Heart left ventricle (tissue), 13 donors: Measurements from ENCODE around the gene CCDC24.

ENCODE experiments used
- CTCF ChIP-seq, 12 donors: fragments of 200-600 bp; sonication (generic) in 4 of 12; IDR thresholded peaks; one replicate each; pipeline versions ENCODE4 v1.5.0 to v1.8.0; 2018 to 2022; ENCODE audit warnings: antibody characterized with exemption in 12 of 12, mild to moderate bottlenecking in 5 of 12
- POLR2A ChIP-seq, 2 donors: fragments of 450-650 bp; IDR thresholded peaks; one replicate each; pipeline ENCODE4 v1.6.1; 2017; ENCODE audit warnings: antibody characterized with exemption in 2 of 2, mild to moderate bottlenecking in 2 of 2, moderate library complexity in 2 of 2
- donor health status: ischemic (EF 13 %, LVEDD 7.1; RV severe dilation, severe dysfunction).
- donor health status: DM: no; HTN: yes; CAD: no.
- donor health status: DM: no; HTN: no; CAD: no.
- donor health status: ischemic (EF 25% LVEDD 6.9; RV normal size, moderate dysfunction).
- donor health status: ischemic (EF 25% LVEDD 5.7; RV mildly dilated, moderate dysfunction).
- donor health status: ischemic (EF 35%, LVEDD 5.7; RV mildly dilated, moderate dysfunction).
- donor health status: nonischemic (EF 11% LVEDD 7.7; RV severe dilation, severe dysfunction).
- donor health status: DM: yes; HTN: yes; CAD: no.
- donor health status: PGD.
- donor health status: ischemic (EF 29% LVEDD 5.4; RV normal size, mild dysfunction).
- donor health status: nonischemic (EF 23%, LVEDD 6.1; RV moderate dilation, normal function).

GRCh38 chr1:43942411-43942810 is 49.0 kb upstream of the CCDC24 start:
- TF ChIP-seq CTCF (IDR thresholded peaks at IDR 0.05) (no peak), POLR2A (IDR thresholded peaks at IDR 0.05) (no peak)
